ENCODE measurements around the gene CD55. TPM values are rescaled to one million over a fixed set of nuclear protein-coding genes. Genes with fewer than 3 reads are reported as not detected.
A peak's percentile ranks its signal among the peaks of the same experiment; 100 is the strongest.

The CD55 gene
- total RNA-seq, 1 experiment from 2014 or later = 108 TPM

- no peak for ATAC-seq
- Histone ChIP-seq H3K27me3 (ENCODE audit: low read length) (no peaks in the 10 kb centered on the region), H2AFZ (ENCODE audit: low read length) (no peak overlapping the region), H3F3A (ENCODE audit: low read length, unreplicated experiment) (no peaks in the 10 kb centered on the region), H3K27ac (ENCODE audit: low read length) (peak overlapping the region; percentile 89), H3K9me2 (replicated peaks; ENCODE audit: low read length) (0 out of 2 replicates have a peak, but pooled peaks cover 4% of the 10 kb centered on the region), H3K79me2 (ENCODE audit: low read length) (no peaks in the 10 kb centered on the region), H3K4me2 (ENCODE audit: low read length) (no peak overlapping the region; the same call in 1 of the 2 replicates), H3K9ac (ENCODE audit: low read length) (peak overlapping the region; percentile 65), H4K20me1 (ENCODE audit: low read length) (no peaks in the 10 kb centered on the region), H3K36me3 (ENCODE audit: low read depth, low read length) (no peaks in the 10 kb centered on the region), H3K4me3 (ENCODE audit: low read length) (no peak overlapping the region), H3K4me1 (ENCODE audit: insufficient read depth, low read length) (peaks cover 45% of the 10 kb centered on the region), H3K9me3 (ENCODE audit: low read length) (no peaks in the 10 kb centered on the region)
- intact Hi-C loops (cut with micrococcal nuclease) = loop anchor here (10.0 kb wide), 1 partner anchor 281 kb away; no protein-coding TSS in a partner anchor
- POLR2A ChIA-PET (ENCODE audit: unreplicated experiment) = no interaction called here
- no peak for TF ChIP-seq EZH2phosphoT487 (IDR thresholded peaks at IDR 0.05; ENCODE audit: borderline replicate concordance, low read length)
- no peak for TF ChIP-seq EZH2 (IDR thresholded peaks at IDR 0.05; ENCODE audit: low read length, unreplicated experiment)
- no peak for TF ChIP-seq CTCF (conservative IDR thresholded peaks at IDR 0.05; ENCODE audit: low read depth, low read length)
- no TSS peak for BruUV-seq (replicated peaks)
- DNase-seq = no peak
- CTCF ChIA-PET = no interaction called here
Measured at GRCh38 chr1:207306023-207306422, 15.5 kb upstream of the CD55 start.

- Histone ChIP-seq H3K79me2 (ENCODE audit: low read length) (no peaks in the 10 kb centered on the region), H3K4me2 (ENCODE audit: low read length) (no peak overlapping the region), H2AFZ (ENCODE audit: low read length) (no peak overlapping the region), H3F3A (ENCODE audit: low read length, unreplicated experiment) (no peaks in the 10 kb centered on the region), H3K4me1 (ENCODE audit: insufficient read depth, low read length) (peaks cover 50% of the 10 kb centered on the region), H3K9me3 (ENCODE audit: low read length) (no peaks in the 10 kb centered on the region), H3K36me3 (ENCODE audit: low read depth, low read length) (no peaks in the 10 kb centered on the region), H3K27me3 (ENCODE audit: low read length) (no peaks in the 10 kb centered on the region), H3K27ac (ENCODE audit: low read length) (no peak overlapping the region), H4K20me1 (ENCODE audit: low read length) (no peaks in the 10 kb centered on the region), H3K9ac (ENCODE audit: low read length) (no peak overlapping the region), H3K4me3 (ENCODE audit: low read length) (no peak overlapping the region), H3K9me2 (replicated peaks; ENCODE audit: low read length) (0 out of 2 replicates have a peak, but pooled peaks cover 3% of the 10 kb centered on the region)
- ChIA-PET POLR2A (ENCODE audit: unreplicated experiment) (no interaction called here), CTCF (no interaction called here)
- DNase-seq (no peak), ATAC-seq (no peak)
- TF ChIP-seq EZH2 (IDR thresholded peaks at IDR 0.05; ENCODE audit: low read length, unreplicated experiment) = no peak
- no peak for TF ChIP-seq EZH2phosphoT487 (IDR thresholded peaks at IDR 0.05; ENCODE audit: borderline replicate concordance, low read length)
- TF ChIP-seq CTCF (conservative IDR thresholded peaks at IDR 0.05; ENCODE audit: low read depth, low read length) = no peak
- BruUV-seq (replicated peaks) = no TSS peak
- intact Hi-C loops (cut with micrococcal nuclease) = loop anchor here (10.0 kb wide), 1 partner anchor 282 kb away; no protein-coding TSS in a partner anchor
Measured at GRCh38 chr1:207306603-207307002, 14.9 kb upstream of the CD55 start.

- H3K4me1 ChIP-seq (ENCODE audit: insufficient read depth, low read length) = peaks cover 52% of the 10 kb centered on the region
- H3K79me2 ChIP-seq (ENCODE audit: low read length) = no peaks in the 10 kb centered on the region
- H2AFZ ChIP-seq (ENCODE audit: low read length) = no peak overlapping the region
- ATAC-seq = no peak
- H3K9ac ChIP-seq (ENCODE audit: low read length) = no peak overlapping the region
- DNase-seq = no peak
- no peaks in the 10 kb centered on the region for H3K27me3 ChIP-seq (ENCODE audit: low read length)
- no peak overlapping the region for H3K4me2 ChIP-seq (ENCODE audit: low read length)
- TF ChIP-seq CTCF (conservative IDR thresholded peaks at IDR 0.05; ENCODE audit: low read depth, low read length) (no peak), EZH2phosphoT487 (IDR thresholded peaks at IDR 0.05; ENCODE audit: borderline replicate concordance, low read length) (no peak), EZH2 (IDR thresholded peaks at IDR 0.05; ENCODE audit: low read length, unreplicated experiment) (no peak)
- no peaks in the 10 kb centered on the region for H3K9me3 ChIP-seq (ENCODE audit: low read length)
- POLR2A ChIA-PET (ENCODE audit: unreplicated experiment) = no interaction called here
- no peak overlapping the region for H3K4me3 ChIP-seq (ENCODE audit: low read length)
- H3K36me3 ChIP-seq (ENCODE audit: low read depth, low read length) = no peaks in the 10 kb centered on the region
- no peaks in the 10 kb centered on the region for H3F3A ChIP-seq (ENCODE audit: low read length, unreplicated experiment)
- CTCF ChIA-PET = no interaction called here
- BruUV-seq (replicated peaks) = no TSS peak
- intact Hi-C loops (cut with micrococcal nuclease) = loop anchor here (10.0 kb wide), 1 partner anchor 284 kb away; no protein-coding TSS in a partner anchor
- H4K20me1 ChIP-seq (ENCODE audit: low read length) = no peaks in the 10 kb centered on the region
- no peak overlapping the region for H3K27ac ChIP-seq (ENCODE audit: low read length)
- H3K9me2 ChIP-seq (replicated peaks; ENCODE audit: low read length) = no peaks in the 10 kb centered on the region
Measured at GRCh38 chr1:207308451-207309190, 12.9 kb upstream of the CD55 start.

All from PC-3 (cell line).